K562 (cell line): Measurements from ENCODE around the gene SNX17. TPM values are rescaled to one million over a fixed set of nuclear protein-coding genes. Genes with fewer than 3 reads are reported as not detected.
A peak's percentile ranks its signal among the peaks of the same experiment; 100 is the strongest.

Experiments
- ARHGAP35 ChIP-seq: fragments of 450-650 bp; IDR thresholded peaks from 2 replicates; pipeline ENCODE4 v1.6.1; 2018; ENCODE audit not compliant: partially characterized antibody
- CAMTA2 ChIP-seq: fragments of 250-450 bp; sonication (Bioruptor Pico); conservative IDR thresholded peaks from 2 replicates; pipeline ENCODE4 v1.5.1; 2022
- CBX5 ChIP-seq: IDR thresholded peaks from 2 replicates; pipeline ENCODE4 v1.6.1; 2014; ENCODE audit warnings: low read depth, borderline replicate concordance
- CEBPB ChIP-seq: fragments of 450-650 bp; IDR thresholded peaks from 2 replicates; pipeline ENCODE4 v1.6.1; 2016; ENCODE audit warnings: missing genetic modification characterization, missing compliant biosample characterization
- CREBBP ChIP-seq: IDR thresholded peaks from one replicate; pipeline ENCODE4 v1.6.1; 2012; ENCODE audit warnings: low read depth, mild to moderate bottlenecking, control low read depth, inconsistent platforms, low read length
- E2F3 ChIP-seq: fragments of 250-450 bp; sonication (Bioruptor Pico); IDR thresholded peaks from 2 replicates; pipeline ENCODE4 v1.4.0; 2020; ENCODE audit warnings: mild to moderate bottlenecking
- FOXM1 ChIP-seq, 2 experiments: fragments of 450-650 bp in 1 of 2; sonication (generic) in 1 of 2; formaldehyde crosslinking in 1 of 2; IDR thresholded peaks; 2 replicates each; pipeline versions ENCODE4 v1.6.1 to v1.9.0; 2017 to 2022; ENCODE audit warnings: low read depth in 2 of 2, mild to moderate bottlenecking in 2 of 2, missing genetic modification reagents in 1 of 2, moderate library complexity in 1 of 2
- GATAD2A ChIP-seq: fragments of 450-650 bp; IDR thresholded peaks from 2 replicates; pipeline ENCODE4 v1.6.1; 2017
- GTF2E2 ChIP-seq: fragments of 200-800 bp; sonication (Bioruptor generic); IDR thresholded peaks from 2 replicates; pipeline ENCODE4 v1.6.1; 2016; ENCODE audit warnings: missing genetic modification characterization, missing compliant biosample characterization
- HES1 ChIP-seq: fragments of 450-650 bp; IDR thresholded peaks from 2 replicates; pipeline ENCODE4 v1.6.1; 2016; ENCODE audit warnings: low read depth, mild to moderate bottlenecking, moderate library complexity
- KHSRP ChIP-seq: fragments of 450-650 bp; IDR thresholded peaks from 2 replicates; pipeline ENCODE4 v1.6.1; 2017
- LEF1 ChIP-seq: fragments of 450-650 bp; IDR thresholded peaks from 2 replicates; pipeline ENCODE4 v1.6.1; 2016; ENCODE audit warnings: mild to moderate bottlenecking
- PTBP1 ChIP-seq: fragments of 200-400 bp; formaldehyde crosslinking; IDR thresholded peaks from 2 replicates; pipeline ENCODE4 v1.6.1; 2017; ENCODE audit warnings: low read depth, low read length
- RERE ChIP-seq: sonication (generic); formaldehyde crosslinking; IDR thresholded peaks from 2 replicates; pipeline ENCODE4 v1.8.0; 2023; ENCODE audit warnings: missing genetic modification reagents, mild to moderate bottlenecking, borderline replicate concordance
- THAP7 ChIP-seq: fragments of 250-450 bp; sonication (Bioruptor Pico); IDR thresholded peaks from 2 replicates; pipeline ENCODE4 v1.5.0; 2021
- ZKSCAN1 ChIP-seq: fragments of 150-350 bp; IDR thresholded peaks from 2 replicates; pipeline ENCODE4 v1.6.1; 2016; ENCODE audit warnings: low read depth, low read length
- ZNF121 ChIP-seq: sonication (generic); formaldehyde crosslinking; conservative IDR thresholded peaks from 2 replicates; pipeline ENCODE4 v1.8.0; 2022; ENCODE audit warnings: missing genetic modification reagents
- ZNF311 ChIP-seq: fragments of 250-450 bp; sonication (Bioruptor Pico); IDR thresholded peaks from 2 replicates; pipeline ENCODE4 v1.4.0; 2020; ENCODE audit warnings: mild to moderate bottlenecking, moderate library complexity
- ZNF41 ChIP-seq: fragments of 250-450 bp; sonication (Bioruptor Pico); conservative IDR thresholded peaks from 2 replicates; pipeline ENCODE4 v1.4.0; 2020; ENCODE audit warnings: mild to moderate bottlenecking
- ZNF583 ChIP-seq: fragments of 250-450 bp; sonication (Bioruptor Pico); IDR thresholded peaks from 2 replicates; pipeline ENCODE4 v1.4.0; 2020
- ZNF644 ChIP-seq: fragments of 200-800 bp; sonication (Bioruptor generic); IDR thresholded peaks from 2 replicates; pipeline ENCODE4 v1.6.1; 2016; ENCODE audit warnings: low read depth, missing genetic modification characterization, missing compliant biosample characterization
- ZNF699 ChIP-seq: fragments of 250-450 bp; sonication (Bioruptor Pico); IDR thresholded peaks from 2 replicates; pipeline ENCODE4 v1.8.0; 2021; ENCODE audit warnings: mild to moderate bottlenecking, moderate library complexity; ENCODE audit not compliant: insufficient replicate concordance
- polyA plus RNA-seq, 8 experiments: library from polyadenylated mRNA; depleted of rRNA in 4 of 8; stranded (reverse) in 5 of 8; unstranded in 3 of 8; fragments of >200 nt; fragmentation: Nextera tagmentation in 2 of 8; fragmentation: Illumina TruSeq in 1 of 8; extraction: Ambion mirVana in 2 of 8; extraction: Trizol in 1 of 8; gene quantifications; 2 replicates each; pipeline versions ENCODE4 v1.2.1 to v1.2.3, GENCODE V29; 2011 to 2014; ENCODE audit warnings: inconsistent platforms in 1 of 8, missing spikeins in 1 of 8
- total RNA-seq, 7 experiments: library from RNA; depleted of rRNA in 6 of 7; stranded (reverse); fragments of >200 nt in 6 of 7; fragmentation: Illumina TruSeq in 2 of 7; extraction: Trizol in 2 of 7; gene quantifications; 2 replicates each; pipeline versions ENCODE4 v1.2.1 to v1.2.3, GENCODE V29; 2011 to 2021; ENCODE audit warnings: low replicate concordance in 1 of 7

The SNX17 gene
- total and polyA plus RNA-seq, 9 of the 15 experiments (the other 6 are each of a cell fraction or from before 2014, with no cell fraction given), result 3.0 to 75.7 (median 54.6) TPM

GRCh38 chr2:27370026-27370815, at the start of gene SNX17, which contains the start of gene EIF2B4 (continued):
- TF ChIP-seq ZNF644 (tag) (peak; percentile 36; the same call in 1 of the 2 replicates), CREBBP (no peak), CBX5 (no peak; the same call in 1 of the 2 replicates), CAMTA2 (0 out of 2 replicates have a peak, but pooled peaks have one; percentile 63), ARHGAP35 (no peak), ZNF311 (CRISPR knock-in tag) (no peak), ZNF583 (CRISPR knock-in tag) (no peak), KHSRP (no peak), HES1 (no peak), ZNF41 (no peak), FOXM1 (IDR thresholded peaks at IDR 0.05; ENCODE audit: low read depth) (no peak), FOXM1 (CRISPR knock-in tag; IDR thresholded peaks at IDR 0.05; ENCODE audit: low read depth) (peak; percentile 90), GTF2E2 (peak; percentile 60; the same call in 1 of the 2 replicates), ZNF121 (CRISPR knock-in tag) (no peak), LEF1 (0 out of 2 replicates have a peak, but pooled peaks have one; percentile 27), GATAD2A (0 out of 2 replicates have a peak, but pooled peaks have one; percentile 41), RERE (0 out of 2 replicates have a peak, but pooled peaks have one; percentile 18), THAP7 (peak; percentile 86), CEBPB (tag) (peak; percentile 60), ZKSCAN1 (0 out of 2 replicates have a peak, but pooled peaks have one; percentile 68), E2F3 (CRISPR knock-in tag) (no peak), ZNF699 (CRISPR knock-in tag) (no peak), PTBP1 (no peak)
